SH-SY5Y (cell line): ENCODE measurements around the gene MUC22.

Experiments
- GATA2 ChIP-seq: IDR thresholded peaks from 2 replicates; pipeline ENCODE4 v1.6.1; 2011; ENCODE audit warnings: mild to moderate bottlenecking, low read depth, low read length
- GATA3 ChIP-seq: IDR thresholded peaks from 2 replicates; pipeline ENCODE4 v1.6.1; 2011; ENCODE audit warnings: low read depth, mild to moderate bottlenecking, low read length, moderate library complexity

MUC22 gene

GRCh38 chr6:30987304-30987703 lies 23.0 kb upstream of the MUC22 start:
- TF ChIP-seq GATA2: no peak
- TF ChIP-seq GATA3: no peak

GRCh38 chr6:30988209-30988825 lies 22.0 kb upstream of the MUC22 start:
- TF ChIP-seq GATA3 (no peak), GATA2 (no peak)

GRCh38 chr6:30990422-30991086 lies 19.7 kb upstream of the MUC22 start:
- no peak for TF ChIP-seq GATA2
- no peak for TF ChIP-seq GATA3

GRCh38 chr6:30991891-30992290 lies 18.4 kb upstream of the MUC22 start:
- TF ChIP-seq GATA2 (no peak), GATA3 (no peak)

DNA sequence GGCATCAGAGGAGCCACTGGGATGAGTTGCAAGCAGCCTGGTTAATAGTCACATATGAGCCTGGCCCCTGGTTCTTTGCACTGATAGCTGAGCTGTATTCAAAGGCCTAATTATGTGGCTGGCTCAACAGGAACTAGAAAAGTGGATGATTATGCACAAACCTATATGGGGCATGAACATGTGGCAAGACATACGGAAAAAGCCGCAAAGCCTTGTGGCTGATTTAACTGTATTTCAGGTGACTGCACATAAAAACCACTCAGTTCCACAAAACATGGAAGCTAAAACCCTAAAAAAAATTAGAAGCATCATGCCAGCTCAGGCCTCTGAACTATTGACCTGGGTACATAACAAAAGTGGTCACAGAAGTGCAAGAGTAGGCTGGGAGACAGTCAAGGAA lies 13.0 kb upstream of the MUC22 start:
- TF ChIP-seq GATA2 (no peak), GATA3 (no peak)

GRCh38 chr6:30998785-30999184 lies 11.5 kb upstream of the MUC22 start:
- no peak for TF ChIP-seq GATA3

DNA sequence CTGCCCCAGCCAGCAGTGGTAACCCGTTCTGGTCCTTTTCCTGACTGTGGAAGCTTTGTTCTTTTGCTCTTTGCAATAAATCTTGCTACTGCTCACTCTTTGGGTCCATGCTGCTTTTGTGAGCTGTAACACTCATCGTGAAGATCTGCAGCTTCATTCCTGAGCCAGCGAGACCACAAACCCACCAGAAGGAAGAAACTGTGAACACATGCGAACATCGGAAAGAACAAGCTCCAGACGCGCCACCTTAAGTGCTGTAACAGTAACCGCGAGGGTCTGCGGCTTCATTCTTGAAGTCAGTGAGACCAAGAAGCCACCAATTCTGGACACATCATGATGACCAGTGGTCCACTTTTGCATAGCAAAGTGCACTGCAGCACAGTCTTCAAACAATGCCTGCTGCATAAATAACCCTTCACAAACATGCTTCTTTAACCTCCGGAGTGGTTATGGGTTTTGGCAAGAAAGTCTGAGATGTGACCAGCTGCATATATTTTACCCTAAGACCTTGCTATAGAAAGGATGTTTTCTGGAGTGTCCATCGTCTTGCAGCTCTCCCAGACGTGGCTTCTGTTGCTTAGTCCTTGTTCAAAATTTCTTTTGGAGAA lies 8.9 kb upstream of the MUC22 start:
- TF ChIP-seq GATA2 (no peak), GATA3 (no peak)

- no peak for TF ChIP-seq GATA2
- no peak for TF ChIP-seq GATA3
These were observed 7.8 kb upstream of the MUC22 start for GRCh38 chr6:31002471-31002870.

GRCh38 chr6:31004794-31005193 lies 5.5 kb upstream of the MUC22 start:
- no peak for TF ChIP-seq GATA2
- TF ChIP-seq GATA3: no peak

GRCh38 chr6:31005249-31006020 lies 4.8 kb upstream of the MUC22 start:
- TF ChIP-seq GATA2: no peak
- no peak for TF ChIP-seq GATA3

- TF ChIP-seq GATA2 (no peak), GATA3 (no peak)
These were observed 2.6 kb upstream of the MUC22 start for GRCh38 chr6:31007694-31008093.

DNA sequence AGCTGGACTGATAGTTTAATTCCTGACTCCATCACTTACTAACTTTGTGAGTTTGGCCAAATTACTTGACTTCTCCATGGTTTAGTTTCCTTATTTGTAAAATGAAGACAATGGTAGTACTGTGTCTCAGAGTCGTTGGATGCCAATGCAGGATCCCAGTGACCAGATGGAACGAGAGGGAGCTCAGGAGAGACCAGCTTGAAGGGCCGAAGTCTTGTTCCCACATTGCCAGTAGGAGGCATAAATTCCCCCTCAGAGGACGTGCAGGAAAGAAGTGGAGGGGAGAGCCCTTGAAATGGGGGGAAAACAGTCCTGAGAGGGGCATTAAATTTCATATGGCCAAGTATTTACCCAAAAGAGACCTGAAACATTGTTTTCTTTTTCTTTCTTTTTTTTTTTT lies 2.1 kb upstream of the MUC22 start:
- TF ChIP-seq GATA2 (no peak), GATA3 (no peak)

GRCh38 chr6:31009731-31010130 lies 543 bp upstream of the MUC22 start:
- TF ChIP-seq GATA2 (no peak), GATA3 (no peak)

- TF ChIP-seq GATA2: no peak
- TF ChIP-seq GATA3: no peak
These were observed 879 bp downstream of the MUC22 start for GRCh38 chr6:31011153-31011552.
